ENCODE measurements around the gene FLNB.

DNA sequence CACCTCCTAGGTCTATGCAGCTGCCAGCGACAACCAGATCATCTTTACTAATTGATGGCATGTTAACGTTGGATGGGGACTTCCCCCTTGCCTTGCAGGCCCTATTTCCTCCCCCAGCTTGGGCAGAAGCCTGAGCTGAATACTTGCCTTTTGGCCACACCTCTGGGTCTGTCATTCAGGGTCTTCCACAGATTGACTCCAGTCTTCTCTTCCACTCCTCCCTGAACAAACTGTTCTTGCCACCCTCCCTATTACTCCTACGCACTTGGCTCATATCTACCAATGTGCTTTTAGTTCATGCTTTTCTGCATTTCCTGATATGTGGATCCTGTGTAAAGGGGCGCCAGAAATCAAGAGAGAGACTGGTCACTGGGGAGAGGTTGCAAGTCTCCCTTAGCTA, 129.1 kb downstream of the FLNB start:
- TF ChIP-seq, protein P1, sequence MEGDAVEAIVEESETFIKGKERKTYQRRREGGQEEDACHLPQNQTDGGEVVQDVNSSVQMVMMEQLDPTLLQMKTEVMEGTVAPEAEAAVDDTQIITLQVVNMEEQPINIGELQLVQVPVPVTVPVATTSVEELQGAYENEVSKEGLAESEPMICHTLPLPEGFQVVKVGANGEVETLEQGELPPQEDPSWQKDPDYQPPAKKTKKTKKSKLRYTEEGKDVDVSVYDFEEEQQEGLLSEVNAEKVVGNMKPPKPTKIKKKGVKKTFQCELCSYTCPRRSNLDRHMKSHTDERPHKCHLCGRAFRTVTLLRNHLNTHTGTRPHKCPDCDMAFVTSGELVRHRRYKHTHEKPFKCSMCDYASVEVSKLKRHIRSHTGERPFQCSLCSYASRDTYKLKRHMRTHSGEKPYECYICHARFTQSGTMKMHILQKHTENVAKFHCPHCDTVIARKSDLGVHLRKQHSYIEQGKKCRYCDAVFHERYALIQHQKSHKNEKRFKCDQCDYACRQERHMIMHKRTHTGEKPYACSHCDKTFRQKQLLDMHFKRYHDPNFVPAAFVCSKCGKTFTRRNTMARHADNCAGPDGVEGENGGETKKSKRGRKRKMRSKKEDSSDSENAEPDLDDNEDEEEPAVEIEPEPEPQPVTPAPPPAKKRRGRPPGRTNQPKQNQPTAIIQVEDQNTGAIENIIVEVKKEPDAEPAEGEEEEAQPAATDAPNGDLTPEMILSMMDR (IDR thresholded peaks at IDR 0.05; ENCODE audit: control extremely low read depth in 1 of 3, insufficient read depth in 1 of 3, low read depth in 1 of 3, low read length in 3 of 3) = no peak
- no peak for TF ChIP-seq CREB1 (IDR thresholded peaks at IDR 0.05)
- TF ChIP-seq SP1 (IDR thresholded peaks at IDR 0.05; ENCODE audit: low read depth, low read length) = no peak
- no peak for TF ChIP-seq BCL11A (IDR thresholded peaks at IDR 0.05; ENCODE audit: low read depth in 2 of 2, low read length in 2 of 2)
- TF ChIP-seq CHD2 (IDR thresholded peaks at IDR 0.05; ENCODE audit: low read length) = no peak
- no peak for TF ChIP-seq POLR2AphosphoS5 (IDR thresholded peaks at IDR 0.05; ENCODE audit: low read depth, low read length)
